H1 (cell line): ENCODE measurements around the gene TRIM59. TPM values are rescaled to one million over a fixed set of nuclear protein-coding genes. Genes with fewer than 3 reads are reported as not detected.

Source experiments
- CHD2 ChIP-seq: IDR thresholded peaks from 2 replicates; pipeline ENCODE4 v1.6.1; 2012; ENCODE audit warnings: low read length, improper control_type of control experiment
- E2F6 ChIP-seq: IDR thresholded peaks from 2 replicates; pipeline ENCODE4 v1.6.1; 2012; ENCODE audit warnings: inconsistent platforms
- KDM4A ChIP-seq: IDR thresholded peaks from one replicate; pipeline ENCODE4 v1.7.1; 2012; ENCODE audit warnings: low read depth, mild to moderate bottlenecking, moderate library complexity, low read length, inconsistent platforms; ENCODE audit not compliant: severe bottlenecking
- NRF1 ChIP-seq: IDR thresholded peaks from 2 replicates; pipeline ENCODE4 v1.6.1; 2011; ENCODE audit warnings: mild to moderate bottlenecking, low read depth, low read length, improper control_type of control experiment
- POLR2A ChIP-seq, 2 experiments: IDR thresholded peaks; 1 replicate in 1 of 2; 2 replicates in 1 of 2; pipeline ENCODE4 v1.6.1; 2011; ENCODE audit warnings: low read depth in 2 of 2, low read length in 2 of 2, mild to moderate bottlenecking in 2 of 2; ENCODE audit errors: control extremely low read depth in 1 of 2
- SIN3A ChIP-seq, 2 experiments: IDR thresholded peaks in 1 of 2; conservative IDR thresholded peaks in 1 of 2; 2 replicates each; pipeline ENCODE4 v1.6.1; 2011 to 2012; ENCODE audit warnings: low read length in 2 of 2, improper control_type of control experiment in 1 of 2, low read depth in 1 of 2, mild to moderate bottlenecking in 1 of 2
- SP1 ChIP-seq: IDR thresholded peaks from 2 replicates; pipeline ENCODE4 v1.6.1; 2011; ENCODE audit warnings: low read depth, low read length
- YY1 ChIP-seq: IDR thresholded peaks from 2 replicates; pipeline ENCODE4 v1.6.1; 2011; ENCODE audit warnings: low read depth, mild to moderate bottlenecking, low read length
- polyA plus RNA-seq, 7 experiments: library from polyadenylated mRNA; depleted of rRNA in 3 of 7; stranded (reverse) in 5 of 7; unstranded in 2 of 7; fragments of >200 nt in 5 of 7; fragments of 200-250 nt in 2 of 7; gene quantifications; 1 replicate in 5 of 7; 2 replicates in 1 of 7; 4 replicates in 1 of 7; pipeline versions ENCODE4 v1.2.1 to v1.2.3, GENCODE V29; 2011 to 2013; ENCODE audit warnings: missing spikeins in 2 of 7, mixed read lengths in 2 of 7
- total RNA-seq: library from RNA; stranded (reverse); fragmentation: NEBNext Ultra II Directional; extraction: Animal tissue kit (Norgen Biotek cat#: 25700); gene quantifications from 2 replicates; pipeline ENCODE4 v1.2.1, GENCODE V29; 2021

The TRIM59 gene
- total and polyA plus RNA-seq, 2 of the 8 experiments (the other 6 are each of a cell fraction or from before 2014, with no cell fraction given): 11.6 to 53.4 TPM

- no peak for TF ChIP-seq YY1
- TF ChIP-seq E2F6: no peak
- 0 out of 4 replicates have a peak, but pooled peaks of 1 of the 2 experiments have one; percentile 32 for TF ChIP-seq SIN3A (conservative IDR thresholded peaks at IDR 0.05 in 1 of 2, IDR thresholded peaks at IDR 0.05 in 1 of 2; ENCODE audit: low read depth in 1 of 2, low read length in 2 of 2)
- no peak for TF ChIP-seq CHD2
- TF ChIP-seq KDM4A: no peak
- TF ChIP-seq SP1: no peak
- TF ChIP-seq POLR2A (IDR thresholded peaks at IDR 0.05; ENCODE audit: control extremely low read depth in 1 of 2, low read depth in 2 of 2, low read length in 2 of 2): 0 out of 3 replicates have a peak, but pooled peaks of 1 of the 2 experiments have one; percentile 5
- TF ChIP-seq NRF1: no peak
These were observed 48.9 kb downstream of the TRIM59 start (continued) for GRCh38 chr3:160400702-160401150.
